Gastrocnemius medialis (tissue), 4 donors: ENCODE measurements around the gene IGF2.

ENCODE experiments used
- POLR2A ChIP-seq, 2 donors: fragments of 450-650 bp; IDR thresholded peaks; one replicate each; pipeline ENCODE4 v1.6.1; 2017; ENCODE audit warnings: antibody characterized with exemption in 2 of 2, mild to moderate bottlenecking in 2 of 2, moderate library complexity in 2 of 2
- TF ChIP-seq, protein P1 (sequence below), 5 experiments: fragments of 450-650 bp in 3 of 5; fragments of 200-600 bp in 2 of 5; sonication (generic) in 2 of 5; IDR thresholded peaks in 4 of 5; conservative IDR thresholded peaks in 1 of 5; 1 replicate in 4 of 5; 2 replicates in 1 of 5; pipeline ENCODE4 v1.5.1; 2016 to 2019; ENCODE audit warnings: antibody characterized with exemption in 5 of 5, mild to moderate bottlenecking in 3 of 5, moderate library complexity in 3 of 5

GRCh38 chr11:2088284-2088683 lies 50.9 kb downstream of the IGF2 start:
- TF ChIP-seq, protein P1, sequence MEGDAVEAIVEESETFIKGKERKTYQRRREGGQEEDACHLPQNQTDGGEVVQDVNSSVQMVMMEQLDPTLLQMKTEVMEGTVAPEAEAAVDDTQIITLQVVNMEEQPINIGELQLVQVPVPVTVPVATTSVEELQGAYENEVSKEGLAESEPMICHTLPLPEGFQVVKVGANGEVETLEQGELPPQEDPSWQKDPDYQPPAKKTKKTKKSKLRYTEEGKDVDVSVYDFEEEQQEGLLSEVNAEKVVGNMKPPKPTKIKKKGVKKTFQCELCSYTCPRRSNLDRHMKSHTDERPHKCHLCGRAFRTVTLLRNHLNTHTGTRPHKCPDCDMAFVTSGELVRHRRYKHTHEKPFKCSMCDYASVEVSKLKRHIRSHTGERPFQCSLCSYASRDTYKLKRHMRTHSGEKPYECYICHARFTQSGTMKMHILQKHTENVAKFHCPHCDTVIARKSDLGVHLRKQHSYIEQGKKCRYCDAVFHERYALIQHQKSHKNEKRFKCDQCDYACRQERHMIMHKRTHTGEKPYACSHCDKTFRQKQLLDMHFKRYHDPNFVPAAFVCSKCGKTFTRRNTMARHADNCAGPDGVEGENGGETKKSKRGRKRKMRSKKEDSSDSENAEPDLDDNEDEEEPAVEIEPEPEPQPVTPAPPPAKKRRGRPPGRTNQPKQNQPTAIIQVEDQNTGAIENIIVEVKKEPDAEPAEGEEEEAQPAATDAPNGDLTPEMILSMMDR (IDR thresholded peaks at IDR 0.05 in 4 of 5, conservative IDR thresholded peaks at IDR 0.05 in 1 of 5) = no peak
- no peak for TF ChIP-seq POLR2A (IDR thresholded peaks at IDR 0.05)
